Left hindlimb (tissue), 1 donor: ENCODE results near the gene MAGEA12.
"Not testable (repeated sequence)": the region's sequence is repeated elsewhere in the genome, so short reads cannot be mapped to it uniquely, and the experiment has no call there.

Experiments
- DNase-seq: peaks from one replicate; pipeline ENCODE4 v3.0.0-alpha.2; 2018

Gene MAGEA12

DNA sequence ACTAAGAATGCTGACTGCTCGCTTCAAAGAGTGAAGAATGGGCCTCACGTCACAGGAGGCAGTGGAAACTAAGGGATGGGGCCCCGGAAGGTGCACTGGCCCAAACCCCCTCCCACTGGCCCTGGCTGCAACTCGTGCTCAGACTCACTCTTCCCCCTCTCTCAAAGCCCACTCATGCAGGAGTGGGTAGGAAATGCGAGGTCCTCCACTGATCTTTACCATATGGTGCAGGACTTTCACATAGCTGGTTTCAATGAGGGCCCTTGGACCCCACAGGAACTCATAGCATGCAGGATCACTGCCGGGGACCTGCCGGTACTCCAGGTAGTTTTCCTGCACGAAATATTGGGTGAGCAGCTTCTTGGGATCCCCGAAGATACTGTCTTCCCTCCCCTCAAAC, 33.0 kb downstream of the MAGEA12 start:
- not testable (repeated sequence) for DNase-seq

- DNase-seq = not testable (repeated sequence)
Observed at GRCh38 chrX:152769549-152770289, 36.2 kb downstream of the MAGEA12 start, which contains the start of gene MAGEA6. Gene MAGEA6, minus strand, starts transcription at chrX:152769689. Its CDS starts 2,039 bp downstream, at chrX:152767650.

GRCh38 chrX:152787062-152787461, 53.5 kb downstream of the MAGEA12 start:
- DNase-seq = not testable (repeated sequence)
